NCI-H1694 treated with DMSO at 0.1 percent for 48 hours (cell line): ENCODE measurements around the gene KRT78.

ENCODE experiments used
- DNase-seq: peaks from one replicate; lab custom pipeline; 2025; lab: John Stamatoyannopoulos, UW

The KRT78 gene

GRCh38 chr12:52812749-52813148 lies 36.0 kb downstream of the KRT78 start:
- no peak for DNase-seq

DNA sequence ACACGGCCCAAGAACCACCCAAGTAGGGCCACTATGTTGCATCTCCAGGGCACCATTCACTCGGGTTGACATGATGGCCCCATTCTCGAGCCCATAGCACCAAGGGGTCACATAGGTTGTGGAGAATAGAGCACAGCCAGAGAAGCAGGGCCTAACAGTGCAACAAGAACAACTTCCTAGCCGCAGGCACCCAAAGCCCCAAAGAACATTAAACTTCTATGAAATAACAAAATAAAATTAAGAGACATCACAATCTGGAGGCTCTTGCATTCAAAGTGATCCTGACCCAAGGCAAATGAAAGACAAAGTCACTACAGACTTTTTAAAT lies 36.8 kb downstream of the KRT78 start:
- DNase-seq: no peak

DNA sequence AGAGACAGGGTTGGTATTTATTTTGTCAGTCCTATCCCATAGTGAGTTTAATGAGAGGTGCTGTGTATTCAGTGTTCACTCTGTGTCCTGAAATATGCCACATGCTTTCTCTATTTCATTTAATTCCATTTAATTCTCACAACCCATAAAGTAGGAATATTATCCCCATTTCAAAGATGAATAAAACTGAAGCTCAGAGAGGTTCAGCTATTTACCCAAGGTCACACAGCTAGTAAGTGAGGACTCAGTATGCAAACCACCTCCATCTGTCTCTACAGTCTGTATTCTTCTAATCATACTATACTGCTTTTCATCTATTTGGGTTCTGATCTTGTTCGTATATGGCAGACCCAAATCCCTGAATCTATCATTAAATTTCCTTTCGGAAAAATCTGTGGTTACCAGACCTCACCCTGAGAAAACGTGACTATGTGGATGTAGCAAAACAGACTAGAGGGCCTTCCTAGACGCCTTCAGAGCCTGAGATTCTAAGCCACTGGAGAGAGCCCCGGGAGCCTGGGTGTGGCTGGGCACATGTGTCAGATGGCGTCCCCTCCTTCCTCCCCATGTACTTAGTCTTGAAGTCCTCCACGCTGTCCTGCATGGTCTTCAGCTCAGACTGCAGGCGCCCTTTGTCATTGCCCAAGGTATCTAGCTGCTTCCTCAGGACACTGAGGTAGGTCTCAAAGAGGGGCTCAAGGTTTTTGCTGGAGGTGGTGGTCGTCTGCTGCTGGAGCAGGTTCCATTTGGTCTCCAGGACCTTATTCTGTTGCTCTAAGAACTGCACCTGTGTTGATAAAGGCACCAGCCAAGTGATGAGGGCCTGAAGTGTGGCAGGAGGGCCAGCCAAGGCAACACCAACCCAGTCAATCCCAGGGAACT lies 37.4 kb downstream of the KRT78 start:
- no peak for DNase-seq

GRCh38 chr12:52810554-52810953 lies 38.2 kb downstream of the KRT78 start:
- DNase-seq: no peak

DNA sequence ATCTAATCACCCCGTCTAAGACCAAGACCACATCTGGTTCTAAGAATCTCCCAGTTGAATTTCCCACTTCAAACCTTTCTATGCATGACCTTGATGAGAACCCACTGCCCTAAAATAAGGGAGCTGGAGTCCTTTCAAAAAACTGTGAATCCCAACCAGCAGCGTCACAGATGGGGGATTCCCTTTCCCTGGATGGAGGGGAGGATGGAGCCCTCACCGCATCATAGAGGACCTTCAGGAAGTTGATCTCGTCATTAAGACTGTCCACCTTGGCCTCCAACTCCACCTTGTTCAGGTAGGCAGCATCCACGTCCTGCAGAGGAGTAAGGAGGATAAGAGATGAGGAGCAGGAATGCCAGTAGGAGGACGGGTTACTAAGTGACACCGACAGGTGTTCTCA lies 39.6 kb downstream of the KRT78 start:
- no peak for DNase-seq

- DNase-seq: no peak
Measured at GRCh38 chr12:52808573-52809160, 40.1 kb downstream of the KRT78 start.

DNA sequence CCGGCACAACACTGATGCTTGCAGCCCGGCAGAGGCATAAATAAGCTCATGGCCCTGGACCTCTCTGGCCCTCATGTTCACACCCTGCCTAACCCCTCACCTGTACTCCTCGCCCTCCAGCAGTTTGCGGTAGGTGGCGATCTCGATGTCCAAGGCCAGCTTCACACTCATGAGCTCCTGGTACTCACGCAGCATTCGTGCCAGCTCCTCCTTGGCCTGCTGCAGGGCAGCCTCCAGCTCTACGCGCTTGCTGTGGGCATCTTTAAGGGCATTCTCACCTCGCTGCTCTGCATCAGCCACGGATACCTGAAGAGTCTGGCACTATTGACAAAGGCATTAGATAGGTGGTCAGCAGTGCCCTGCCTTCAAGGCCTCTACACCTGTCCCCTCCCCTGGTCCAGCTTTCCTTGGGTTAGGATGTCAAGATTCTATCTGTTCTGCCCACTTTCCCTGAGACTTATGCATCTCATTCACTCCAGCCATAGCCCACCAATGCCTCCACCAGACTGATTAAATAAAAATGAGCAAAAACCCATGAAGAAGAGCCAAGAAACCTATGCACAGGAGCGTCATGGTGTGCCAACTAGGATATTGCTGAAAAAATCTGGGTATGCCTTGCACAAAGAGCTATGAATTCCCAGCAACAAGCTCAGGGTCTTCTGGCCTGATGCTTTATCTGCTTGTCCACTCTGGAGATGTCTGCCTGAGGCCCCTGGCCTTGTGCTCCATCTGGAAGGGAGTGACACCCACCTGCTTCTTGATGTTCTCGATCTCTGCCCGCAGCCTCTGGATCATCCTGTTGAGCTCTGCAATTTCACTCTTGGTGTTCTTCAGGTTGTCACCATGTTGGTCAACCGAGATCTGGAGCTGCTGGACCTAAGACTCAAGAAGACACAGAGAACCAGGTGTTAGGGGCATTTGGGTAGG lies 41.0 kb downstream of the KRT78 start:
- no peak for DNase-seq

DNA sequence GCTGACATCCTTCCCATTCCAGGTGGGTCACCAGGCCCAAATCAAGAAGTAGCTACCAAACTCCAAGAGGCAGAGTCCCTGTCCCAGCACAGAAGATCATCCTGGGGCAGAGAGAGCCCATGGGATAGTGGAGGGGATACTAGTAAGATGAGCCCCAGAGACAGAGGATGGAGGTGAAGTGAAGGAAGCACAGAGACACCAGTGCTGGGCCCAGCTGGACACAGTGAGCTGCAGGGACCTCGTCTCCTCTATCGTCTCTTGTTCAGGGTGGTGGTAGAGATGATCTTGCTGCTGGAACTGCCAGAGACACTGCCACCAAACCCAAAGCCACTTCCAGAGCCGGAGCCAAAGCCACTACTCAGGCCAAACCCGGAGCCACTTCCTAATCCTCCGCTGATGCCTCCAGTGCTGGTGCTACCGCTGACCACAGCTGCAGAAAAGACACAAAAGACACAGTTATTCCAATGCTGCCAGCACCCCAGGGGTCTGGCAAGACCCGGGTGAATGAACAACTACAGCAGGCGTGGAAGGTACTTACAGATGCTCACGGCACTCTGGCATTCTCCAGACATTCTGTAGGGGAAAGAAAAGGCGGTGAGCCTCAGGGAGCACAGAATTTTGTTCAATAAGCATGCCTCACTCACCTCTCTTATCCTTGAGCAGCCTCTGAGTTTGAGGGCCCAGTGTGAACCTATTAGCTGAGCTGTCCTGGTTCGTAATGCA lies 41.8 kb downstream of the KRT78 start:
- DNase-seq: no peak

GRCh38 chr12:52806169-52806811 lies 42.5 kb downstream of the KRT78 start:
- DNase-seq: no peak

DNA sequence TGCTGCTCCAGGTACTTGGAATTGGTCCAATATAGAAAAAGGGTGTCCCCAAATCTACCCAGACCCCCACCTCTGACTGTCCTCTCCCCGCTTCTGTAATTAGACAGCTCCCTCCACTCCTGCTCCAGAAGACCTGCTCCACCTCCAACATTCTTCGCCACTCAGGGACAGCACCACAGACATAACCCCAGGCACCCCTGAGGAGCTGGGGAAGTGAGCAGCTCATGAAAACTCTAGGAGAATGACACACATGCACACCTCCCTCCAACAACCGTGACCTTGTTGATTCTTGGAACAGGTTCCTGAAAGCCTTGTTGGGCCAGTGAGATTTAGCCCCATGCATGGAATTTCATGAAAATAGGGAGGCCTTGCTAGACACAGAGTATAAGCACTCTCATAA lies 43.1 kb downstream of the KRT78 start:
- DNase-seq: no peak

- DNase-seq: no peak
Measured at GRCh38 chr12:52805000-52805399, 43.8 kb downstream of the KRT78 start.

DNA sequence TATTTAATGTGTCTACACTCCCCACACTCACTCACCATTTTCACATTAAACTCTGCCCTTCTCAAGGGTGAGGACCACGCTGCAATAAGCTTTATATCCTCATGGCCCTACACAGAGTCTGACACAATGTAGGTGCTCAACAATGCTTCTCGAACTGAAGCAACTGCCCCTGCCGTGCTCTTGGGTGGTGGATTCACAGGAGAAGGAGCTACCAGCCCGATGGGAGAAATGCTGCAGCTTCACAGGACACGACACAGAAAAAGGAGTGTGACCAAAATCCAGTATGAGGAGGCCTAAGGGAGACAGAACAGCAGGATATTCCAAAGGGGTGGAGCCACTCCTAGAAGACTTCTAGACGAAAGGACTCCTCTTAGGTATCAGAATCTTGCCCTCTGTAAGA lies 46.4 kb downstream of the KRT78 start:
- DNase-seq: no peak

GRCh38 chr12:52801773-52802172 lies 47.0 kb downstream of the KRT78 start:
- no peak for DNase-seq

DNA sequence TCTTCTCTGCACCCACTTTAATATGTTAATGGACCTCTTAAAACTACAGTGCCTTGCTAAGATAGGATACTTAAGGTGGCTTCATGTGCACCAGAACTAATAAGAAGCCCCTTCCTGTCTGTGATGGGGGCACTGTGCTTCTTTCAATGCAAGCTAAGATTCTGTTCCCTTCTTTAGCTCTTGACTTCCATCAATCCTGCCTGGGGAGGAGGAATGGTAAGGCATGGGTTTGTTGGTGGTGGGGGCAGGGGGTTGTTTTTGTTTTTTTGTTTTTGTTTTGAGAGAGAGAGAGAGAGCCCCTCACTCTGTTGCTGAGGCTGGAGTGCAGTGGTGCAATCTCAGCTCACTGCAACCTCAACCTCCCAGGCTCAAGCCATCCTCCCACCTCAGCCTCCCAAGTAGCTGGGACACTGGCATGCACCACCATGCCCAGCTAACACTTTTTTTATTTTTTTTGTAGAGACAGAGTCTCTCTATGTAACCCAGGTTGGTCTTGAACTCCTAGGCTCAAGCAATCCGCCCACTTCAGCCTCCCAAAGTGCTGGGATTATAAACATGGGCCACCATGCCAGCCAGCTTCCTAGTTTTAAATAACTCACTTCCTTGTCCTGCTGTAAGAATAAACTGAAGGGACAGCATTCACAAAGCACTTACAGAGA lies 48.4 kb downstream of the KRT78 start:
- DNase-seq: no peak

- DNase-seq: no peak
Measured at GRCh38 chr12:52799505-52800211, 49.1 kb downstream of the KRT78 start.

DNA sequence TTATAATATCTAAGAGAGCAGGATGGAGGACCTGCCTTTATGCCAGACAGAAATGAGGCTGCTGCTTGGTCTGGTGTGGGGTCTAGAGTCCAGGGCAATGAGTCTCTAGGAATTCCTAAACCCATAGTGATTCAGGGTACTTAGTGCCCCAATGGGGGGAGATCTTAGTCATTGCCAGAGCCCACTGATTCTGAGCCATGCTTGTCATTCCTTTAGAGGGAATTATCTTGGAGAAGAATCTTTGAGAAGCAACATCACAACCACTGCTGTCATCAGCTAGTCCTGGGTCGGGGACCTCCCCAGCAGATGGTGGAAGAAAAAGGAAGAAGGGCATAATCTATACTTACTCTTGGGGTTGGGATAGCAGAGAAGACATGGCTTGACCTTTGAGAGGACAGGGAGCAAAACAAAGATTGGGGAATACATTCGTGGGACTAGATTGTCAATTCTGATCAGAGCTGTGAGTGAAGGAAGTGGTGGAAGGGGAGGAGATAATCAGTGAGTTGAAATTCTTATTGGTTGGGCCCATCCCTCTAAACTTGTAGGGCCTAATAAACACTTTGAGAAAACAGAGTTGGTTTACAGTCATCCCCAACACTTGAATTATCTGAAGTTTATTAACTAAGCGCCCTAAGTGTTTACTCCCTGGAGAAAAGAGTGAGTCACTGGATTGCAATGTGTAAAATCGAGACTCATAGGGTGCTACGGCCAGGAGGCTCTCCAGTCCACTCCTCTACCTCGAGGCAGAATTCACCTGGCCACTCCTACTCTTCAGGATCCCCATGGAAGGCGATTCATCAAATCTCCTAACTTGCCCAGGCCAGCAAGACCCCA lies 49.9 kb downstream of the KRT78 start:
- DNase-seq: no peak

DNA sequence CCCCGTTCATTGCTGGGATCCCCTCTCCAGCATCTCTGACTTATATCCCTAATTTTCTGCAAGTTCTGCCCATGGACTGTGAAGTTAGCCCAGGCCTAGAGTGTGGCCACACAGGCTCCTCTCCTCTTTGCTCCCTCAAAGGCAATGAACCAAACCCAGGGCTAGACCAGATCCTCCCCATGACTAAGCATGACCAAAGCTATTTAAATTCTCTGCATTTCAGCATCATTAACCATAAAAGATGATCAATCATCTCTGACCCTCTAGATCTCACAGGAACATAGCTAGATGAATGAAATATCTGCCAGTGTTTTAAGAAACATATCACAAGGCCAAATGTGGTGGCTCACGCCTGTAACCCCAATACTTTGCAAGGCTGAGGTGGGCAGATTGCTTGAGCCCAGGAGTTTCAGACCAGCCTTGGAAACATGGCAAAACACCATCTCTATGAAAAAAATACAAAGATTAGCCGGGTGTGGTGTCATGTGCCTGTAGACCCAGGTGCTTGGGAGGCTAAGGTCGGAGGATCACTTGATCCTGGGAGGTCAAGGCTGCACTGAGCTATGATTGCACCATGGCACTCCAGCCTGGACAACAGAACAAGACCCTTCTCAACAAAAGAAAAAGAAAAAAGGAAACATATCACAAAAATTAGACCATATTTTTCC lies 50.7 kb downstream of the KRT78 start:
- DNase-seq: no peak

GRCh38 chr12:52797529-52797894 lies 51.3 kb downstream of the KRT78 start:
- DNase-seq: no peak
